AG04450 (cell line): ENCODE results near the gene SMYD2. TPM values are rescaled to one million over a fixed set of nuclear protein-coding genes. Genes with fewer than 3 reads are reported as not detected.

ENCODE experiments used
- CTCF ChIA-PET: fragments of 300-600, 350-600 bp; formaldehyde crosslinking; extraction: SDS; loops from one replicate; lab custom pipeline; 2022; ENCODE audit warnings: antibody characterized with exemption, inconsistent platforms; lab: Charles Lee
- POLR2A ChIA-PET: fragments of 350-600 bp; formaldehyde crosslinking; extraction: SDS; loops from one replicate; lab custom pipeline; 2021; ENCODE audit warnings: antibody characterized with exemption, inconsistent platforms; lab: Yijun Ruan, JAX
- DNase-seq: peaks from one replicate; pipeline ENCODE4 v3.0.0-alpha.2; 2011; ENCODE audit warnings: low read depth, low spot score
- H3K27ac ChIP-seq: one replicate; pipeline ENCODE4 v1.5.1; 2012; ENCODE audit warnings: low read depth, low read length, control low read depth
- H3K27me3 ChIP-seq: one replicate; pipeline ENCODE4 v1.6.0; 2012; ENCODE audit warnings: low read length; ENCODE audit not compliant: control insufficient read depth, insufficient read depth
- H3K4me3 ChIP-seq: 2 replicates; pipeline ENCODE4 v1.5.1; 2011; ENCODE audit warnings: mild to moderate bottlenecking, low read depth, low read length, control low read depth
- H3K9me3 ChIP-seq: 2 replicates; pipeline ENCODE4 v1.5.1; 2012; ENCODE audit warnings: low read length; ENCODE audit not compliant: control insufficient read depth, insufficient read depth
- polyA plus RNA-seq: library from polyadenylated mRNA; depleted of rRNA; stranded (reverse); fragments of >200 nt; gene quantifications from 2 replicates; pipeline ENCODE4 v1.2.3, GENCODE V29; 2011
- TF ChIP-seq, protein P1 (sequence below): IDR thresholded peaks from 2 replicates; pipeline ENCODE4 v1.5.1; 2011; ENCODE audit warnings: low read depth, low read length, control low read depth, inconsistent platforms

SMYD2 gene
- polyA plus RNA-seq, 1 experiment, result 54.7 TPM

DNA sequence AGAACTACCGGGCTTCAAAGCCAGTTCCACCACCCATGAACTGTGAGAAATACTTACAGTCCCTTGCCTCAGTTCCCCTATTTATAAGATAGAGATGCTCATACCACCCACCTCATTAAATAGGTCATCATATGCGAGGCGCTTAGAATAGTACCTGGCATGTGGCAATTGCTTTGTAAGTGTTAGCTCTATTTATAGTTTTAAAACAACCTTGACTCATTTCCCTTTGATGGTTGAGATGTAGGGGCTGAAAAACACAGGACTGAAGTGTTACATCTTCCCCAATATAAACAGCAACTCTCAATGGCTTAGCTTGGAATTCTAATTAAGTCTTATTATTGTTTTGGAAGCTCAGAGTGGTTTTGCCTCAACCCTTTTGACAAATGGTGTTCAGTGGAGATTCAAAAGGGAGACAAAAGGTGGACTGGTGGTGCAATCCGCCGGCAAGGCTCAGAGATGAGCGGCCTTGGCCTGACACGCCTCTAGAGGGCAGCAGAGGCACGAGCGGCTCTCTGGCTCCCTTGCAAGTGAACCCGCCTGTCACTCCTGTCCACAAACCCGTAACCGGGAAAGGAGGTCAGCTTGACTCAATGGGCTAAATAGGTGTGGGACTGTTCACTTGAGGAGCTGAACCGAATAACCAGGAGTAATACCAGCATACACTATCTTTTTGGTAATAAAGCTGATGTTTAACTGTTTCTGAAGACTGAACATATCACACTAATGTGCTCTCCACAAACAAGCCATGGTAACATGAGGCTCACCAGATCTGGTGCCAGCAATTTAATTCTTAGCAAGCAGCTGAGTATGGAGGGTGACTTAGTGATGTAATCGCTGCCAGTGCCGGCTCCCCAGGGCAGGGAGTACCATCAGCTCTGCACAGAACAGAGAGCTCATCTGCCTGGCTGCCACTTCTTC, 19.5 kb upstream of the SMYD2 start:
- H3K9me3 ChIP-seq, result no peaks in the 10 kb centered on the region
- CTCF ChIA-PET, result interaction anchor here (0.6 to 11.1 kb wide), 84 partner anchors 10 to 1281 kb away, joined by 3 to 435 read pairs (median 6); no protein-coding TSS in a partner anchor
- POLR2A ChIA-PET, result no interaction called here
- peaks cover 5% of the 10 kb centered on the region for H3K27me3 ChIP-seq
- H3K4me3 ChIP-seq, result no peak overlapping the region; the same call in 1 of the 2 replicates
- peak; percentile 27 for DNase-seq
- TF ChIP-seq, protein P1, sequence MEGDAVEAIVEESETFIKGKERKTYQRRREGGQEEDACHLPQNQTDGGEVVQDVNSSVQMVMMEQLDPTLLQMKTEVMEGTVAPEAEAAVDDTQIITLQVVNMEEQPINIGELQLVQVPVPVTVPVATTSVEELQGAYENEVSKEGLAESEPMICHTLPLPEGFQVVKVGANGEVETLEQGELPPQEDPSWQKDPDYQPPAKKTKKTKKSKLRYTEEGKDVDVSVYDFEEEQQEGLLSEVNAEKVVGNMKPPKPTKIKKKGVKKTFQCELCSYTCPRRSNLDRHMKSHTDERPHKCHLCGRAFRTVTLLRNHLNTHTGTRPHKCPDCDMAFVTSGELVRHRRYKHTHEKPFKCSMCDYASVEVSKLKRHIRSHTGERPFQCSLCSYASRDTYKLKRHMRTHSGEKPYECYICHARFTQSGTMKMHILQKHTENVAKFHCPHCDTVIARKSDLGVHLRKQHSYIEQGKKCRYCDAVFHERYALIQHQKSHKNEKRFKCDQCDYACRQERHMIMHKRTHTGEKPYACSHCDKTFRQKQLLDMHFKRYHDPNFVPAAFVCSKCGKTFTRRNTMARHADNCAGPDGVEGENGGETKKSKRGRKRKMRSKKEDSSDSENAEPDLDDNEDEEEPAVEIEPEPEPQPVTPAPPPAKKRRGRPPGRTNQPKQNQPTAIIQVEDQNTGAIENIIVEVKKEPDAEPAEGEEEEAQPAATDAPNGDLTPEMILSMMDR, result peak; percentile 99
- H3K27ac ChIP-seq, result no peak overlapping the region

DNA sequence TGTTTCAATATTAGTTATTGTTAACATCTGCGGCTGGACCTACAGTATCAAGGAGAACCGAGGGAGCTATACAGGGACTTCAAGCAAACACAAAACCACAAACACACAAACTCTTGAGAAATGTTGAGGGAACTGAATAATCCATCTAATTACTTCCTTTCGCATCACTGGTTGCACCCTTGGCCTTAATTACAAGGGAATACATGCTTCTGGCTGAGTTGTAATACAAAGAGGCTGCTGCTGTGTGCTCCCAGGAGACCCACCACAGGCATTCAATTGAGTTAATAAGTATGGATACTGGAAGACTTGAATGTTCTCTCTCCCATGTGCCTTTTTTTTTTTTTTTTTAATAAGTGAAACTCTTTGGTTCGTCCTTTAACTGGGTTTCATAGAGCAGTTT, 16.8 kb upstream of the SMYD2 start:
- peaks cover 5% of the 10 kb centered on the region for H3K27me3 ChIP-seq
- H3K4me3 ChIP-seq, result no peak overlapping the region

DNA sequence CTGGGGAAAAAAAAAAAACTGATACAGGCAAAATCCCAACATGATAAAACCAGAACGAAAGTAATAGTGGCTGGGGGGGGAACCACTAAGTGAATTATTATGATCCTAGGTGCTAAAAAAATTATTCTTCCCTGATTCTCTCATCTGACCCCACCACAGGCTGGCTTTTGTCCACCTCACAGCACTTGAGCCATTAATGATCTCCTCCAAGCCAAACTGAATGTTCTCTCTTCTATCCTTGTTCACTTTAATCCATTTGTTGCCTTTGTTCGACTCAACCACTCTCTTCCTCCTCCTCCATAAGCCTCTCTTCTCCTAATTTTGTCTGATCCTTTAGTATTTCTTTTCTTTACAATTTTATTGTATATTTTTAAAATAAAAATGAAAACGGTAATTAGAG, 16.0 kb upstream of the SMYD2 start:
- TF ChIP-seq, protein P1, result no peak
- no peak overlapping the region for H3K27ac ChIP-seq
- no peak overlapping the region for H3K4me3 ChIP-seq
- DNase-seq, result no peak
- no peaks in the 10 kb centered on the region for H3K9me3 ChIP-seq
- CTCF ChIA-PET, result interaction anchor here (11.1 kb wide), 1 partner anchor 65 kb away, joined by 435 read pairs; no protein-coding TSS in a partner anchor
- H3K27me3 ChIP-seq, result peaks cover 5% of the 10 kb centered on the region
- POLR2A ChIA-PET, result no interaction called here

More for the DNA sequence above, 16.8 kb upstream of the SMYD2 start:
- no peak for DNase-seq
- ChIA-PET POLR2A (no interaction called here), CTCF (interaction anchor here (11.1 kb wide), 1 partner anchor 65 kb away, joined by 435 read pairs; no protein-coding TSS in a partner anchor)
- Histone ChIP-seq H3K9me3 (no peaks in the 10 kb centered on the region), H3K27ac (no peak overlapping the region)
- TF ChIP-seq, protein P1, result no peak

DNA sequence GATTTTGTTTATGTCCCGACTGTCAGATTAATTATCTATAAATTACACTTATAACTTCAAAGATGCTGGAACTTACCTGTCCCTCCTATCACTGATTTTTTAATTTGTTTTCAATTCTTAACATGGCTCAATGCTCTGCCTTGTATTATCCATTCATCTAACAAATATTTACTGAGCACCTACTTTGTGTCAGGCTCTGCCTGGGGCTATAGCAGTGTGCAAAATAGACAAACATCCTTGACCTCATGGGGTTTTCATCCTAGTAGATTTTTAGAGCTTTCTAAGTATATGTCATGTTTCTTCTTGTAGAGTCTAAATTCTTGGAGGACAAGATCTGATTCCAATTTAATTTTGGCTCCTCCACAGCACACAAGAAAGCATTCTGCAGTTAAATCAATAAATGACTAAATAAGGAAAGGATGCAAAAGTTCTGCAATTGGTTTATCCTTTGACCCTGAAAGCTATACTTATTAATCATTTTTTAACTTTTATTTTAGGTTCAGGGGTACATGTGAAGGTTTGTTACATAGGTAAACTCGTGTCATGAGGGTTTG, 10.8 kb upstream of the SMYD2 start:
- POLR2A ChIA-PET, result no interaction called here
- no peak for DNase-seq

More for the DNA sequence above, 10.8 kb upstream of the SMYD2 start:
- CTCF ChIA-PET, result interaction anchor here (1.3 to 4.8 kb wide), 4 partner anchors 9 to 62 kb away, joined by 3 to 98 read pairs (median 6); no protein-coding TSS in a partner anchor
- no peaks in the 10 kb centered on the region for H3K9me3 ChIP-seq
- H3K27ac ChIP-seq, result no peak overlapping the region
- H3K4me3 ChIP-seq, result no peak overlapping the region
- no peaks in the 10 kb centered on the region for H3K27me3 ChIP-seq
- TF ChIP-seq, protein P1, result no peak
